GM12801 (cell line): ENCODE results near the gene LHX4.

Experiments used
- CTCF ChIP-seq: IDR thresholded peaks from one replicate; pipeline ENCODE4 v1.5.1; 2011; ENCODE audit warnings: control low read depth; ENCODE audit not compliant: insufficient read length; ENCODE audit errors: extremely low read depth

Gene LHX4

GRCh38 chr1:180253585-180254495, 23.8 kb downstream of the LHX4 start:
- no peak for TF ChIP-seq CTCF

DNA sequence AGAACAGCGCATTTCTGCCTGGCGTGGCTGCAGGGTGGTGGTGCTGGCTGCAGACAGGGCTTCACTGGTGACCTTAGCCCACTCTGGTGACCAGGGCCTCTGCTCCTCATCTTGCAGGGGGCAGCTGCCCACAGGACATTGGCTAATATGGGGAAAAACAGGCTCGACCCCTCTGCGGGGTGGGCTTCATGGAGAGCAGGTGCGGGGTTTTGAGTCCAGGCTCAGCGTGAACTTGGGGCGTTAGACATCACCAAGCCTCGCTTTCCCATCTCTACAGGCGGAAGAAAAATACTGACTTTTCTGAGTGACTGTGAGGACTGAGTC, 24.4 kb downstream of the LHX4 start:
- TF ChIP-seq CTCF, result no peak

- no peak for TF ChIP-seq CTCF
Measured at GRCh38 chr1:180254854-180255253, 24.8 kb downstream of the LHX4 start.

GRCh38 chr1:180255536-180256340, 25.7 kb downstream of the LHX4 start:
- TF ChIP-seq CTCF, result no peak

- no peak for TF ChIP-seq CTCF
Measured at GRCh38 chr1:180256341-180257027, 26.4 kb downstream of the LHX4 start.

GRCh38 chr1:180257028-180257386, 26.9 kb downstream of the LHX4 start:
- no peak for TF ChIP-seq CTCF

DNA sequence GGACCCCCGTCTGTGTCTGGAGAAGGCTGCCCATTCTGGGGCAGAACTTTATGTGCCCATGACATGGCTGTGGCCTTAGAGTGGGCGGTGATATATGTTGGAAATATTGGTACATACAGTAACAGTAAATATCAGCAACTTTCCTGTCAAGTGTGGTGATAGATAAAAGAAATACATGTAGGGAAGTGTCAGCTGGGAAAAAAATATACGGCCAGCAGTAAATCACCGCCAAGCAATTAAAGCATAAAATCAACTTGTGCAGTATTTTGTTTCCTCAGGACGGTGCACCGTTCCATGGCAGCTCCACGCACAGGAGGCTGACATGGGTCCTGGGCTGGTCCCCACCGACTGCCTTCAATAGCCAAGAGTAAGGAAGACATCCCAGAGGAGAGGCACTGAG, 27.4 kb downstream of the LHX4 start:
- TF ChIP-seq CTCF, result no peak
